Measurements from ENCODE around the gene PGR.

GRCh38 chr11:101100601-101101000, 29.0 kb downstream of the PGR start:
- TF ChIP-seq CTCF (optimal IDR thresholded peaks at IDR 0.05 in 1 of 3, IDR thresholded peaks at IDR 0.05 in 1 of 3, conservative IDR thresholded peaks at IDR 0.05 in 1 of 3; ENCODE audit: extremely low read depth in 1 of 3, insufficient read depth in 2 of 3, low read length in 3 of 3) (no peak), EZH2 (IDR thresholded peaks at IDR 0.05; ENCODE audit: low read length) (no peak)
